Cardiac septum (tissue), 1 donor: ENCODE measurements around the gene CXCL8. TPM values are rescaled to one million over a fixed set of nuclear protein-coding genes. Genes with fewer than 3 reads are reported as not detected.
"Not testable (repeated sequence)": the region's sequence is repeated elsewhere in the genome, so short reads cannot be mapped to it uniquely, and the experiment has no call there.

Source experiments
- DNase-seq: peaks from one replicate; pipeline ENCODE4 v3.0.0-alpha.2; 2020; ENCODE audit warnings: low spot score
- intact Hi-C: fragments of 100-400 bp; cut with DNase I; formaldehyde crosslinking; loops from one replicate; pipeline ENCODE4 v1.14.0; 2022
- long read RNA-seq: library from polyadenylated mRNA; unstranded; transcript quantifications from one replicate; pipeline ENCODE4 v2.0.0, GENCODE V29; 2021
- total RNA-seq: library from RNA; stranded (reverse); fragmentation: NEBNext Ultra II Directional; extraction: Animal tissue kit (Norgen Biotek cat#: 25700); gene quantifications from one replicate; pipeline ENCODE4 v1.2.1, GENCODE V29; 2021
- donor health status: DM: no; HTN: no; CAD: no.

CXCL8 gene
- total RNA-seq: 1.2 TPM
- long read RNA-seq, partial matches to known transcripts: 0 of 1 reads
- long read RNA-seq, other reads (novel, unspliced or antisense): 0 of 1 reads

DNA sequence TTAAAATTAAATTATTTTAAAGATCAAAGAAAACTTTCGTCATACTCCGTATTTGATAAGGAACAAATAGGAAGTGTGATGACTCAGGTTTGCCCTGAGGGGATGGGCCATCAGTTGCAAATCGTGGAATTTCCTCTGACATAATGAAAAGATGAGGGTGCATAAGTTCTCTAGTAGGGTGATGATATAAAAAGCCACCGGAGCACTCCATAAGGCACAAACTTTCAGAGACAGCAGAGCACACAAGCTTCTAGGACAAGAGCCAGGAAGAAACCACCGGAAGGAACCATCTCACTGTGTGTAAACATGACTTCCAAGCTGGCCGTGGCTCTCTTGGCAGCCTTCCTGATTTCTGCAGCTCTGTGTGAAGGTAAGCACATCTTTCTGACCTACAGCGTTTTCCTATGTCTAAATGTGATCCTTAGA, at the start of gene CXCL8:
TSS of gene CXCL8 (plus strand) at position 217 of the 426 bp plus-strand sequence. CDS start at position 307, 90 bp downstream.
- peak; percentile 83 for DNase-seq
- intact Hi-C loops: no loop called here

DNA sequence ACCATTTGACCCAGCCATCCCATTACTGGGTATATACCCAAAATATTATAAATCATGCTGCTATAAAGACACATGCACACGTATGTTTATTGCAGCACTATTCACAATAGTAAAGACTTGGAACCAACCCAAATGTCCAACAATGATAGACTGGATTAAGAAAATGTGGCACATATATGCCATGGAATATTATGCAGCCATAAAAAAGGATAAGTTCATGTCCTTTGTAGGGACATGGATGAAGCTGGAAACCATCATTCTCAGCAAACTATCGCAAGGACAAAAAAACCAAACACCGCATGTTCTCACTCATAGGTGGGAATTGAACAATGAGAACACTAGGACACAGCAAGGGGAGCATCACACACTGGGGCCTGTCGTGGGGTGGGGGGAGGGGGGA, 49.2 kb upstream of the CXCL8 start:
- intact Hi-C loops, DNase-seq: not testable (repeated sequence)

DNA sequence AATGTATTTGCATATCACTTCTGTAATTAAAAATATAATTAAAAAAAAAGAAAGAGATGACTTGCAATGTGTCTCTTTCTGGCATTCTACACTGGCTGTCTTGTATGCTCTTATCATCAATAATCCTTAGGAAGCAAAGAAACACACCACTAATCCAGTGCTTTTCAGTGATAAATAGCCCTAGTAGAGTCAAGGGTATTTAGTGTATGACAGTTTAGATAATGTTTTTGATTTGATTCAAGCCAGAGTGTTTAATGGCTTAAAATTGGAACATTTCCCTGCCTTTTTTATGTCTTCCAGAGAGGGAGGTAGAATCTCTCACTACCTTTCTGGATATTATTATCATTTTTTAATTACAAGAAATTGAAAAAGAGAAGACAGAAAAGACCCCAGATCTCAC, 48.6 kb upstream of the CXCL8 start:
- intact Hi-C loops: no loop called here
- DNase-seq: no peak

DNA sequence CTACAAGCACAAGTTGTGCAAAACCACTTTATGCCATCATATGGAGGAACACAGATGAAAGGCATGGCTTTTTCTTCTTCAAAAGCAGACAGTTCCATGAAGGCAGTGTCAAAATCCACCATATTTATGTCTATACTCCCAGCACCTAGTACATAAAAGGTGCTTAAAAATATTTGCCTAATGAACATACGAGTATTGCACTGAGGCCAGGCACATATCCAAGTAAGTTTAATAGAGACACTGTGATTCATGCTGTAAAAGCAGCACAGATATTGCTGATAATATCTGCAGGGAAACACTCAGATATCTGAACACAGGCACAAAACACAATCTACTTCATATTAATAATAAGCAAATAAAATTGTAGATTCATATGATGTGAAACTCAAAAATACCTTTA, 48.1 kb upstream of the CXCL8 start:
- intact Hi-C loops: no loop called here
- no peak for DNase-seq

DNA sequence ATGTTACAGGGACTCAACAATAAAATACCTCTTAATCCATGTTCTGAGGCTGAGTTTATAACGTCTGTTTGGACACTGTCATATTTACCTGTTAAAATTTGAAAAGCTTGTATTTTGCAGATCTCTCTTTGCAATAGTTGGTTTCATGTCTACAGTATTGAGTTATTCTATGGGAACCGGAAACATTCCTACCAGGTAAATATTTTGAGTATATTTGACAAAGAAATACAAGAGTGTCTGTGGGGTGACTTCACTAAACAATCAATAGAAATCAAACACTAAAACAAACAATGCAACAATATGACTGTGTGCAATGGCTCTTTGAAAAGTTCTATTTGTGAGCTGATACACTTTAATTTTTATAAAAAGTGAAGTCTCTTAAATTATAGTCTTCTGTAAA, 47.7 kb upstream of the CXCL8 start:
- intact Hi-C loops: no loop called here
- DNase-seq: no peak

DNA sequence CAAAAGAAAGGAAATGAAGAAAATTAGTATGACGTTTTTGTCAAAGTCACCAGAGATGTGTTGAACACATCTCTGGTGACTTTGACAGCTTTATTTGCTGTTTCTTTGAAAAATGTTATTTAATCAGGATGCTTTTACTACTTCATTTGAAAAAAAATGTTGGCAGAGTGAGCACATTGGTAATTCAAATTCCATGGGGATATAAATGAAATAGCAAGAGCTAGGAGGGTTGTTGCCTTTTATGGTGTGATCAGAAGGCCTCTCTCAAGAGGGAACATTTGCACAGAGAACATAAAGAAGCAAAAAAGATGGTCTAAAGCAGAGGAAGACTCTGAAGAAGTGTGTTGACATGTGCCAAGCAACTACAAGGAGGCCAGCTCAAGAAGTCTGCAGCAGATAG, 46.6 kb upstream of the CXCL8 start:
- no peak for DNase-seq
- intact Hi-C loops: no loop called here

DNA sequence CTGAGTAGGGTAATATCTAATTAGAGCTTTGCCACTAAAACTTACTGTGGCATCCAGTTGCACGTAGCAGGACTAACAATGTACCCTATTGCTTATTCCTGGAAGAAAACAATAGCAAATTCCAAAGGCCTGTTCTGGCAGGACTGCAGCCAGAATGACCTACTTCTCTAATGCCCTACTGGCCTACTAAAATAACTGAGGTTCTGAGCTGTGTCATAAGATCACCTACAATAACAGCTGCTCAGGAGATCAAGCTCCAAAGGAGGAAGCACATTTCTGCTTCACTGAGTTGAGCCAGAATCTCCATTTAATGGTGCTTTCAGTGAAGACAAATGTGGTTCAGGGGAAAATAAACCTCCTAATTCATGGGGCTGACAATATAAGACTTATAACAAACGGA, 42.2 kb upstream of the CXCL8 start:
- DNase-seq: no peak
- intact Hi-C loops: no loop called here

DNA sequence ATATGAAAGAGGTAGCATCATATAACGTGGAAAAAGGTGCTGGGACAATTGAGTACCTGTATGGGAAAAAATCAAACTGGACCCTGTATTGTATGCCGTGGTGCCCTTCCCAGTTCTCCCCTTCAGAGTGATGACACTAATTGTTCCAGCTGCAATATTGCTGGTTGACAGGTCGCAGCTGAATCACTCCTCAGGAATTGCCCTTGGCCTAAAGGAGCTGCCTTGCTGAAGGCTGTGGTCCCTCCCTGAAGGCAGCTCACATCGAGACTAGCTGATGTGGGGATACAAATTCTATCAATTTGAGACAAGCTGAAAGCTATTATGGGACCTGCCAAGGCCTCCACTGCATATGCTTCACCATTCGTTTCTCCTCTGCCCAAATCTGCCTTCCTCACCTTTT, 39.3 kb upstream of the CXCL8 start:
- DNase-seq: no peak
- intact Hi-C loops: no loop called here

DNA sequence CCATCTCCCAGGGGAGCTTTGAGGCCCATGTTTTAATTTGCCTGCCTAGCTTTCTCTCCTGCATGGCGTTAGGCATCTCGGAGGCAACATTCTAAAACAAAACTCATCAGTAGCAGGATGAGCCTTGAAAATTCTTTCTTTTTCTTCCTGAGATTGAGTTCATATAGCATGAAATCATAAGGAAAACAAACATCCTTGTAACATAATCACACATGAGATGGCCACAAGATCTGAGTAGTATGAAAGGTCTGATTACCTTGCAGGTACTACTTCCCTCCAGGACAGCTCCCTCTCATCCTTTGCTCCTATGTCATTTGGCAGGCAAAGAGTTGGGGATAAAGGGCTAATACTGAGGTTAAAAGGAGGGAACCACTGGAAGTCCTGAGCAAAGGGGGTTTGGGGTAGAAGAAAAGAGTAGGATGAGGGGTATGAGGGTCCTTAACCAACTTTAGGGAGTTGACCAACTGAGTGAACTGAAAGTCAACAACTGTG, 37.5 kb upstream of the CXCL8 start:
- no peak for DNase-seq
- intact Hi-C loops: no loop called here

DNA sequence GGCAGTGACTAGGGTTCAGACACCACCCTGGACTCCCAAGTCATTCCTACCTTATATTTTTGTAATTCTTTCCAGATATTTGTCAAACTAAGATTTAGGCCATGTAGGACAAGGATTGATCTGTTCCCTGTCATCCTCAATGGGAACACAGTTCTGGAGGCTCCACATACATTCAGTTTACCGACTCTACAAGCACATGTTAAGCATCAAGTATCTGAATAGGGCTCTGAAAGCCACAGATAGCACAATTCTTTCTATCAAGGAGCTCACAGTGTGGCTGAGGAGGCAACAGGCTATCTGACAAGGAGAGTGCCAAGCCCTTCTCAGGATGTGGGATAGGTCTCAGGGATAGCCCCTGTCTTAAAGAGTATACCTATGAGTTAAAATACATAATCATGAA, 37.0 kb upstream of the CXCL8 start:
- DNase-seq: no peak
- intact Hi-C loops: no loop called here

DNA sequence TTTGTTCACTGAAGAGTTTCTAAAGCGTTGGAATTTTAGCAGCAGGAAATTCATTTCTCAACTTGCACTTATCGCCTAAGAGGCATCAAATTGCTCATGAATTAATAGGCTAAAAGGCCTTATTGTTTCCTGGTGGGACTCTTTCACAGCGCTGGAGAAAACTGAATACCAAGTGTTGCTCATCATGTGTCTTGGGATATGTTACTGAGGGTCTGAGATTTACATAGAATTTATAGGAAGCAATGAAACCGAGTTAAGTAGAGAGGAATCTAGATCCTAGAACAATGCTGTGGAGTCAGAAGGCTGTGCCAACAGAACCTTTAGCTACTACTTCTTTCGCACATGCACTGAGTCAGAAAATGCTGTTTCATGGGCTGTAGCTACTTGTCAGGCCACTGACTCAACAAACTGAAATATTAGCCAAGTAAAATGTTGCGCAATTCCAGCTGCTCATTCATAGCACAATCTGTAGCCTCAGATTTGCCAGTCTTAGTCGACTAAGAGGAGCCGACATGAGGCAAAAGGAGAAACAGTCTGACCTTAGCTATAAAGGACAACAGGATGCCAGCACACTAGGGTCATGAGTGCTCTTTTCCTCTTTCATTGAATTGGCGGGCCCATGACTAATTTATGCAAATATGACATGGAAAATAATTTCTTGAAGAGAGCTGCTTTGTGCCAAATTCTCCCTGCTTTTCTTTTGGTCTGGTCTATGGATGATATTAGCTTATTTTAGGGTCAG, 35.9 kb upstream of the CXCL8 start:
- intact Hi-C loops: no loop called here

DNA sequence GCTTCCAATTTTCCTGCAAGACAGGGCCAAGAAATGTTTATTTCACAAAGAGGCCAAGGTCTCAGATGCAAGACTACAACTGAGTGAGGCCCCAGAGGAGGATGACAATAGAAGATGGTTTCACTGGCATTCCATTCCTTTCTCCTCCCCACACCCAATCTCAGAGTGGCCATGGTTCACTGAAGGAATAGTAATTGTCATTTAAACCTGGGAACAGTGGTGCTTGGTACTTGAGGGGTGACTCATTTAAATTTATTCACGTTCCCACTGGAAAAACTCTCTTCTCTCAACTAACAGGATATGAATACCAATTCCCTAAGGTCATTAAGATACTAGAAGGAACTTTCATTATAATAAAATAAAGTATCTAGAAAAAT, 35.3 kb upstream of the CXCL8 start:
- intact Hi-C loops: no loop called here
- DNase-seq: no peak

More for the DNA sequence above, 35.9 kb upstream of the CXCL8 start:
- peak; percentile 80 for DNase-seq

DNA sequence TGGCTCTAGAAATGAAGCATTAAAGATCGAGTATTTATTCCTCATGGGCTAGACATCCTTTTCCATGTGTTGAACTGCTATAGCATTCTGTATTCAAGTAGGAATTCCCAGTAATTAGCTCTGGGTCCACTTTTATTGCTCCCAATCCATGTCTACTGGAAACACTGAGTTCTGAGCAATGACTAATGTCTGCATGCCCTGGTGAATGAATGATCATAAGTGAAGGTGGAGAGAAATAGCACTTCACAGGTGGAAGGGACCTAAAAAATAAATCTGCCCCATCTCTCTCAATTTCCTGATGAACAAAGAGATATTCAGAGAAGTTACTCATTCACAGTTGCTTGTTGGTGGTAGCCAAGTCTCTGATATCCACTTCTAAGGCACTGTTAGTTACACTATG, 34.6 kb upstream of the CXCL8 start:
- intact Hi-C loops: no loop called here
- DNase-seq: no peak

DNA sequence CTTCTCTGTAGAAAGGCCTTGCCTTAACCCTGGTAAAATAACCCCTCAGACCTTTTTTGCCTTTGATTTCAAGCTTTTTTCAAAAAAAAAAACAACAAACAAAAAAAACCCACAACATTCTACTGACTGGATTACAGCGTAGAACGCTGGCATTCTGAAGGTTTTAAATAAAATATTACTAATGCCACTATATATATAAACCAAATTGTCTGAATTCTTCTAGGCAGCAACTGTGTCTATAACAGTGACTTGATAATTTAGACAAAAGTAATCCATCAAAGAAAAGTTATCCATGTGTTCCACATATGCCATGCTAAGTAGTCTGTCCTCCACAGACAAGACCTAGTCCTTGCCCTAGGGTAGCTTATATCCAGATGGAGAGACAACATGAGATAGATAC, 33.6 kb upstream of the CXCL8 start:
- no peak for DNase-seq
- intact Hi-C loops: no loop called here

DNA sequence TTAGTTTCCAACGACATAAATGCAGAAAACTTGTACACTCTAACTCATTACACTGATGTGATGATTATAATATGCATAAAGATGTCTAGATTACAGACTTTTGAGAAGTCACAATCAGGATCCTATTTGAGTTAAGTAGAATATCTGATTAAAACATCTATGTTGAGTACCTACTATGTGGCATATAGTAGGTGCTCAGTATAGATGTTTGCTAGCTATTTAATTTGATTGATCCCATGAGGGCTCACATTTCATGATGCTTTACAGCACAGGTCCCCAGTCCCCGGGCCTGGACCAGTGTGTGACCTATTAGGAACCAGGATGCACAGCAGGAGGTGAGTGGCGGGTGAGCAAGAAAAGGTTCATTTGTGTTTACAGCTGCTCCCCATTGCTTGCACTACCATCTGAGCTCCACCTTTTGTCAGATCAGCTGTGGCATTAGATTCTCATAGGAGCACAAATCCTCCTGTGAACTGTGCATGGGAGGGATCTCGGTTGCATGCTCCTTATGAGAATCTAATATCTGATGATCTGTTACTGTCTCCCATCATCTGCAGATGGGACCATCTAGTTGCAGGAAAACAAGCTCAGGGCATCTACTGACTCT, 33.0 kb upstream of the CXCL8 start:
- intact Hi-C loops: no loop called here
- DNase-seq: no peak

DNA sequence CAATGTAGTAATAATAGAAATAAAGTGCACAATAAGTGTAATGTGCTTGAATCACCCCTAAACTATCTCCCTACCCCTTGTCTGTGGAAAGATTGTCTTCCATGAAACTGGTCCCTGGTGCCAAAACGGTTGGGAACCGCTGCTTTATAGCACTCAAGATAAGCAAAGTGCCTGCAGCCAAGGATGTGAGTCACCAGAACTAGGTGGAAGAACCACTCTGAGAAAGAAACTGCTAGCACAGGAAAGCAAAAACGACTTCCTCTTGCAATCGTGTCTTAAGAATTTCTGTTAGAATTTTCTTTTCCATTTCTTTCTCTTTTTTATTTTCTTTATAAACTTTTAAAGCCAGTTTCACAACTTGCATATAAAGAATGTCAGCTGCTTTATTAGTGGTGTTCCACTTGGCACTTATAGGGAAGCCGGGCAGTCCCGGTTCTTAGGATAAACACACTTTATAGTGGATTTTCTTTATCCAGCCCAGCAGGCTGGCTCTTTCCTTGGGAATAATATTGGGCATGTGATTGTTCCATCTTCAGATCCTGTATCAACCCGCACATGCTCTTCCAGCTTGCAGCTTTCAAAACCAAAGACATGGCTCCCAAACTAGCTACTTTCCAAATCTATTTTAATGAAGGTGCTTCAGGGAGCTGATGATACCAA, 32.3 kb upstream of the CXCL8 start:
- peak; percentile 78 for DNase-seq
- intact Hi-C loops: no loop called here

DNA sequence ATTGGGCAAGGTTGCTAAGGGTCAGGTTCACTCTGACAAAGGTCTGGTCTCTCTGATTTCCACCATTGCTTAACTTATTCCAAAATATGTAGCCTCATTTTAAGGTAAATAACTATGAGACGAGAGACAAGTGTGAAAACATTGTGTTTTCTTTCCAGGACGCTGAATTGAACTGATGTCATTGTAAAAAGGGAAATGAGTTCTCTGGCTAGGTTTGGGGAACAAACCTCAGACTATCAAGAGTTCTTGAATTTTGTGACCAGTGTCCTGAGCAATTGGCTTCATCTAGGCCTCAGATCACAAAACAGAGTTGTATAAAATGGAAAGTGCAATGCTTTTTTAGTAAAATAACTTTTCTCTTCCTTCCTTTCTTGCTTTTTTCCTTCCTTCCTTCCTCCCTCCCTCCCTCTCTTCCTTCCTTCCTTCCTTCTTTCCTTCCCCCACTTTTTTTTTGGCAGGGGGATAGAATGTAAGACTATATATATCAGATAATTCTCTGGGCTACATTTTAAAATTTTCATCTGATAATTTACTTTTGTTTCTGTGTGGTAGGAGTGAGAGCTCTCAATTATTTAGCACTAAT, 30.8 kb upstream of the CXCL8 start:
- intact Hi-C loops: no loop called here
- no peak for DNase-seq

DNA sequence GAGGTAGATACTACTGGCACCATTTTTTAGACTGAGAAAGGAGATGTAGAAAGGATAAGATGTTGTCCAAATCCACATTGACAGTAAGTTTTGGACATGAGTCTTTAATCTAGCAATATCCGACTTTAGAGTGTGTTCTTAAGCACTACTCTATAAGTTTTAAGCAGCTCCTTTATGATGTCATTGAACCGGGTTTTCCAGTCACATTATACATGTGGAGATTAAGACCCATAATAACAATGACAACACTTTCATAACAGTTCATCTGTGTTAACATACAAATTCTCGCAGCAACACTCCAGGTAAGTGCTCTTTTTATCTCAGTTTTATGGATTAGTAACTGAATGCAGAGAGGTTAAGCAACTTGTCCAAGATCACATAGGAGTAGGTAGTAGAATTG, 30.3 kb upstream of the CXCL8 start:
- intact Hi-C loops: no loop called here
- no peak for DNase-seq

DNA sequence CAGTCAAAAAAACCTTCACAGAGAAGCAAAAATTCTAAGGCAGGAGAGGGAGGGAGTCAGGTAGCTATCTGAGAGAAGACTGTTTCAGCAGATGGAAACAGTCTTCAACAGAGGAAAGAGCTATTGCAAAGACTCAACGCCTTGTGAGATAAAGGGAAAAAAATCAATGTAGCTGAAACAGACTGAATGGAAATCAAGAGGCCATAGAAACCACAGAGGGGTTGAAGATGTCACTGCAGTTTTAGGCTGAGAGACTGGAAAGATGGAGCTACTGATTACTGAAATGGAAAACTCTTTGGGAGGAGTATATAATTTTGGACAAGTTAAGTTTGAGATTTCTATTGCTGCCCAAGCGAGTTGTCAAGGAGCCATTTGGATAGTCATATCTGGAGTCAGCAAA, 28.4 kb upstream of the CXCL8 start:
- intact Hi-C loops: no loop called here
- DNase-seq: no peak

DNA sequence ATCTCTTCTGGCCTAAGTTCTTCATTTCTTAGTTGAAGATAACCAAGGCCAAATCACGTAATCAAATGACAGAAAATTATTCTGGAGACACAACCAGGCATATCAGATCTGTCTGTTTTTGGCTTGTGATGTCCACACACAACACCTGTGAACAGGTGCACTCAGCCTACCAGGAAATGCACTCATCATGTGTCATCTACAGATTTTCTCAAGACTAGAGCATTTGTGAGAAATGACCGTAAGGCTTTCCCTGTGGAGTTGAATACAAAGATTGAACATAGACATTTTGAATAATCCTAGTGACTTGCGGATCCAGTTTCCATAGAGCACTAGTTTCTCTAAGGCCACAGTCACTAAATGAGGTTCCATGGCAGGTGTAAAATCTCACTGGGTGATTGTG, 26.7 kb upstream of the CXCL8 start:
- intact Hi-C loops: no loop called here
- no peak for DNase-seq
